Esophagus squamous epithelium (tissue), 5 donors: ENCODE data around the gene NOS2. TPM values are rescaled to one million over a fixed set of nuclear protein-coding genes. Genes with fewer than 3 reads are reported as not detected.

Experiments
- DNase-seq: peaks from one replicate; lab custom pipeline; 2025; lab: John Stamatoyannopoulos, UW
- H3K27ac ChIP-seq, 4 donors: fragments of 200-600 bp; sonication (generic); one replicate each; pipeline ENCODE4 v1.5.1; 2016 to 2019; ENCODE audit warnings: mild to moderate bottlenecking in 1 of 4
- H3K27me3 ChIP-seq, 4 donors: fragments of 200-600 bp; sonication (generic); 1 replicate in 3 of 4; 2 replicates in 1 of 4; pipeline versions ENCODE4 v1.5.1 to v1.6.0; 2017 to 2021; ENCODE audit warnings: antibody characterized with exemption in 1 of 4
- H3K36me3 ChIP-seq, 3 donors: fragments of 200-600 bp; sonication (generic); one replicate each; pipeline ENCODE4 v1.5.1; 2016 to 2019
- H3K4me1 ChIP-seq, 3 donors: fragments of 200-600 bp; sonication (generic); one replicate each; pipeline ENCODE4 v1.5.1; 2017 to 2019
- H3K4me3 ChIP-seq, 4 donors: fragments of 200-600 bp; sonication (generic); 1 replicate in 3 of 4; 2 replicates in 1 of 4; pipeline ENCODE4 v1.5.1; 2016 to 2019; ENCODE audit warnings: mild to moderate bottlenecking in 2 of 4, moderate library complexity in 1 of 4
- H3K9me3 ChIP-seq, 3 donors: fragments of 200-600 bp; sonication (generic); one replicate each; pipeline ENCODE4 v1.5.1; 2016 to 2019
- CTCF ChIP-seq, 6 experiments: fragments of 450-650 bp in 4 of 6; fragments of 200-600 bp in 2 of 6; sonication (generic) in 2 of 6; IDR thresholded peaks; one replicate each; pipeline ENCODE4 v1.5.1; 2016 to 2019; ENCODE audit warnings: antibody characterized with exemption in 6 of 6, mild to moderate bottlenecking in 4 of 6, moderate library complexity in 4 of 6
- POLR2A ChIP-seq, 4 donors: fragments of 450-650 bp; IDR thresholded peaks; one replicate each; pipeline ENCODE4 v1.6.1; 2017; ENCODE audit warnings: antibody characterized with exemption in 4 of 4, mild to moderate bottlenecking in 4 of 4, moderate library complexity in 3 of 4
- WGBS, 2 donors: methylation state at CpG; one replicate each; pipeline ENCODE4 v1.1.5; 2018; 5-methylcytosine and 5-hydroxymethylcytosine counted together
- intact Hi-C: fragments of 100-400 bp; cut with DNase I; formaldehyde crosslinking; loops from one replicate; pipeline ENCODE4 v1.15.0; 2022
- total RNA-seq, 4 donors: library from RNA; depleted of rRNA; stranded (reverse); fragments of >200 nt; gene quantifications; one replicate each; pipeline ENCODE4 v1.1.0, GENCODE V29; 2016
- donor health status: DM: yes; HTN: yes; CAD: no.

The NOS2 gene
- total RNA-seq, 4 donors from 2014 or later = 0.11 to 2.7 (median 0.86) TPM

- H3K27ac ChIP-seq = no peak overlapping the region
- peak overlapping the region in 2 of 4 donors; percentile 30 to 52 for H3K4me3 ChIP-seq
- no peaks in the 10 kb centered on the region for H3K9me3 ChIP-seq
- no peaks in the 10 kb centered on the region for H3K36me3 ChIP-seq
- TF ChIP-seq CTCF (IDR thresholded peaks at IDR 0.05) (no peak), POLR2A (IDR thresholded peaks at IDR 0.05) (no peak)
- peaks cover 5 to 96% (median 7%) of the 10 kb centered on the region in 4 donors for H3K27me3 ChIP-seq
- intact Hi-C loops = no loop called here
- H3K4me1 ChIP-seq = peaks cover 5 to 19% (median 7%) of the 10 kb centered on the region in 3 donors
- no peak for DNase-seq
- whole genome bisulfite sequencing, 2 donors = 35 to 75% methylated on average over 5 to 15 of the region's 19 CpGs
Observed at GRCh38 chr17:27793906-27794569, 6.3 kb downstream of the NOS2 start.

GRCh38 chr17:27793168-27793905 is 7.0 kb downstream of the NOS2 start:
- Histone ChIP-seq H3K36me3 (no peaks in the 10 kb centered on the region), H3K27ac (no peak overlapping the region), H3K27me3 (peaks cover 5 to 89% (median 7%) of the 10 kb centered on the region in 4 donors), H3K9me3 (no peaks in the 10 kb centered on the region), H3K4me1 (peaks cover 5 to 19% (median 7%) of the 10 kb centered on the region in 3 donors), H3K4me3 (peak overlapping the region in 2 of 4 donors; percentile 30 to 52)
- intact Hi-C loops = no loop called here
- DNase-seq = no peak
- whole genome bisulfite sequencing, 2 donors = 14 to 22% methylated on average over 9 to 19 of the region's 58 CpGs
- TF ChIP-seq POLR2A (IDR thresholded peaks at IDR 0.05) = no peak
- TF ChIP-seq CTCF (IDR thresholded peaks at IDR 0.05) = no peak

GRCh38 chr17:27792095-27792494 is 8.2 kb downstream of the NOS2 start:
- intact Hi-C loops = no loop called here
- Histone ChIP-seq H3K9me3 (no peaks in the 10 kb centered on the region), H3K4me1 (peaks cover 5 to 14% (median 7%) of the 10 kb centered on the region in 3 donors), H3K27ac (no peak overlapping the region), H3K27me3 (peaks cover 5 to 78% (median 7%) of the 10 kb centered on the region in 4 donors), H3K4me3 (no peak overlapping the region), H3K36me3 (no peaks in the 10 kb centered on the region)
- TF ChIP-seq CTCF (IDR thresholded peaks at IDR 0.05) (no peak), POLR2A (IDR thresholded peaks at IDR 0.05) (no peak)
- WGBS, 2 donors = 59 to 69% methylated on average over 3 of the region's 3 CpGs
- no peak for DNase-seq

- Histone ChIP-seq H3K36me3 (no peaks in the 10 kb centered on the region), H3K4me3 (no peak overlapping the region), H3K27ac (no peak overlapping the region), H3K27me3 (peaks cover 5 to 46% (median 7%) of the 10 kb centered on the region in 4 donors), H3K9me3 (no peaks in the 10 kb centered on the region), H3K4me1 (peaks cover 5 to 11% (median 7%) of the 10 kb centered on the region in 3 donors)
- DNase-seq = no peak
- TF ChIP-seq POLR2A (IDR thresholded peaks at IDR 0.05) = no peak
- no peak for TF ChIP-seq CTCF (IDR thresholded peaks at IDR 0.05)
- intact Hi-C loops = no loop called here
- 0 to 31% methylated on average over 1 to 2 of the region's 3 CpGs for WGBS, 2 donors
Observed at GRCh38 chr17:27788919-27789318, 11.4 kb downstream of the NOS2 start.
